Nephron progenitor cell (in vitro differentiated cells): Measurements from ENCODE around the gene AMPD1.
A peak's percentile ranks its signal among the peaks of the same experiment; 100 is the strongest.

Experiments
- DNase-seq: peaks from one replicate; pipeline ENCODE4 v3.0.0; 2021
- H3K27ac Mint-ChIP-seq: 2 replicates; pipeline ENCODE4 v1.8.0; 2021; ENCODE audit warnings: mild to moderate bottlenecking, moderate library complexity, mixed read lengths
- H3K27me3 Mint-ChIP-seq: 2 replicates; pipeline ENCODE4 v1.8.0; 2021; ENCODE audit warnings: mild to moderate bottlenecking, low read depth, mixed read lengths; ENCODE audit not compliant: poor library complexity
- H3K36me3 Mint-ChIP-seq: 2 replicates; pipeline ENCODE4 v1.8.0; 2021; ENCODE audit warnings: low read depth, mixed read lengths
- H3K4me1 Mint-ChIP-seq: 2 replicates; pipeline ENCODE4 v1.8.0; 2021; ENCODE audit warnings: mixed read lengths
- H3K4me3 Mint-ChIP-seq: 2 replicates; pipeline ENCODE4 v1.8.0; 2021; ENCODE audit warnings: mild to moderate bottlenecking, moderate library complexity, mixed read lengths
- H3K9me3 Mint-ChIP-seq: 2 replicates; pipeline ENCODE4 v1.8.0; 2021; ENCODE audit warnings: mild to moderate bottlenecking, moderate library complexity, mixed read lengths
- TF ChIP-seq, protein P1 (sequence below): fragments of 200-600 bp; sonication (generic); IDR thresholded peaks from 2 replicates; pipeline ENCODE4 v1.5.0; 2021; ENCODE audit warnings: antibody characterized with exemption

AMPD1 gene

DNA sequence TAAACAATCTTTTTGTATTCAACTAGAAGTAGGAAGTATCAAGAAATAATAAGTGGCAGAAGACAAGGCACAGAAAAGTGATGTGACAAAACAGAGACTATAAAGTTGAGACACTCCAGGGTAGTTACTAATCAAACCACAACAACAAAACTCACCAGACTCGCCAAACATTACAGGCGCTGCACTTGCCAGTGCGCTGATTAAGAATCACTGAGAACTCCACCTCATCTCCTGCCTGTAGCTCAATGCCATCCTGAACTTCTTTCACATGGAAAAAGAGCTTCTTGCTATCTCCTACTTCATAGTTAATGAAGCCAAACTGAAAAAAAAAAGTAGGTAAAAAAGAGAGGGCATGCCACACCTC, 24.1 kb upstream of the AMPD1 start:
- Mint-ChIP-seq H3K27me3 (no peaks in the 10 kb centered on the region), H3K4me1 (peaks cover 24% of the 10 kb centered on the region), H3K27ac (peak overlapping the region; percentile 14), H3K4me3 (no peak overlapping the region), H3K36me3 (peaks cover 61% of the 10 kb centered on the region), H3K9me3 (no peaks in the 10 kb centered on the region)
- TF ChIP-seq, protein P1, sequence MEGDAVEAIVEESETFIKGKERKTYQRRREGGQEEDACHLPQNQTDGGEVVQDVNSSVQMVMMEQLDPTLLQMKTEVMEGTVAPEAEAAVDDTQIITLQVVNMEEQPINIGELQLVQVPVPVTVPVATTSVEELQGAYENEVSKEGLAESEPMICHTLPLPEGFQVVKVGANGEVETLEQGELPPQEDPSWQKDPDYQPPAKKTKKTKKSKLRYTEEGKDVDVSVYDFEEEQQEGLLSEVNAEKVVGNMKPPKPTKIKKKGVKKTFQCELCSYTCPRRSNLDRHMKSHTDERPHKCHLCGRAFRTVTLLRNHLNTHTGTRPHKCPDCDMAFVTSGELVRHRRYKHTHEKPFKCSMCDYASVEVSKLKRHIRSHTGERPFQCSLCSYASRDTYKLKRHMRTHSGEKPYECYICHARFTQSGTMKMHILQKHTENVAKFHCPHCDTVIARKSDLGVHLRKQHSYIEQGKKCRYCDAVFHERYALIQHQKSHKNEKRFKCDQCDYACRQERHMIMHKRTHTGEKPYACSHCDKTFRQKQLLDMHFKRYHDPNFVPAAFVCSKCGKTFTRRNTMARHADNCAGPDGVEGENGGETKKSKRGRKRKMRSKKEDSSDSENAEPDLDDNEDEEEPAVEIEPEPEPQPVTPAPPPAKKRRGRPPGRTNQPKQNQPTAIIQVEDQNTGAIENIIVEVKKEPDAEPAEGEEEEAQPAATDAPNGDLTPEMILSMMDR: no peak
- no peak for DNase-seq

DNA sequence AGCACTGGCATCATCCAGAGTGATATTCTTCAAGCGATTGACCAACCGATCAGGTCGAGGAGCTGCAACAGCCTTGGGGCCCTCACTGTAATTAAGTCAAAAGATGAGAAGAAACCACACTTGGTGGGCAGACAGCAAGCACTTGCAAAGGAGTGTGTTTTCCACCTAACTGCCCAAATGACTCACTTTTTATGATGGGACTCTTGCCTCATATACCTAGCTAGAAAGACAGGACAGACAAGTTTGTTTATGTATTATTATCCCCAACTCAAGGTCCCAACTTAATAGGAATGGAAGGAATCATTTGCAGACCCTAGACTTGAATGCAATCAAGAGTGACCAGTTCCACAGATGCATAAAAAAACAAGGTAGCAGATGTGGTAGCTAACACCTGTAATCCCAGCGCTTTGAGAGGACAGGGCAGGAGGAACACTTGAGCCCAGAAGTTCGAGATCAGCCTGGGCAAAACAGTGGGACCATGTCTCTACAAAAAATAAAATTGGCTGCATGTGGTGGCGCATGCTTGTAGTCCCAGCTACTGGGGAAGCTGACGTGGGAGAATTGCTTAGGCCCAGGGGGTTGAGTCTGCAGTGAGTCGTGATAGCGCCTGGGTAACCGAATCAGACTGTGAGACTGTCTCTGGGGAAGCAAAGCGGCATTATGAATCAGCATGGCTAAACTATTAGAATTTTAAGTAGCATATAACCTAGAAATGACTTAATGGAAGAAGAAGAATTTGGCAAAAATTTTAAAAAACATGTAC, 23.5 kb upstream of the AMPD1 start:
- DNase-seq: no peak
- Mint-ChIP-seq H3K27me3 (no peaks in the 10 kb centered on the region), H3K4me1 (peaks cover 27% of the 10 kb centered on the region), H3K4me3 (no peak overlapping the region), H3K36me3 (peaks cover 60% of the 10 kb centered on the region), H3K27ac (peak overlapping the region; percentile 14), H3K9me3 (no peaks in the 10 kb centered on the region)
- TF ChIP-seq, protein P1: no peak

DNA sequence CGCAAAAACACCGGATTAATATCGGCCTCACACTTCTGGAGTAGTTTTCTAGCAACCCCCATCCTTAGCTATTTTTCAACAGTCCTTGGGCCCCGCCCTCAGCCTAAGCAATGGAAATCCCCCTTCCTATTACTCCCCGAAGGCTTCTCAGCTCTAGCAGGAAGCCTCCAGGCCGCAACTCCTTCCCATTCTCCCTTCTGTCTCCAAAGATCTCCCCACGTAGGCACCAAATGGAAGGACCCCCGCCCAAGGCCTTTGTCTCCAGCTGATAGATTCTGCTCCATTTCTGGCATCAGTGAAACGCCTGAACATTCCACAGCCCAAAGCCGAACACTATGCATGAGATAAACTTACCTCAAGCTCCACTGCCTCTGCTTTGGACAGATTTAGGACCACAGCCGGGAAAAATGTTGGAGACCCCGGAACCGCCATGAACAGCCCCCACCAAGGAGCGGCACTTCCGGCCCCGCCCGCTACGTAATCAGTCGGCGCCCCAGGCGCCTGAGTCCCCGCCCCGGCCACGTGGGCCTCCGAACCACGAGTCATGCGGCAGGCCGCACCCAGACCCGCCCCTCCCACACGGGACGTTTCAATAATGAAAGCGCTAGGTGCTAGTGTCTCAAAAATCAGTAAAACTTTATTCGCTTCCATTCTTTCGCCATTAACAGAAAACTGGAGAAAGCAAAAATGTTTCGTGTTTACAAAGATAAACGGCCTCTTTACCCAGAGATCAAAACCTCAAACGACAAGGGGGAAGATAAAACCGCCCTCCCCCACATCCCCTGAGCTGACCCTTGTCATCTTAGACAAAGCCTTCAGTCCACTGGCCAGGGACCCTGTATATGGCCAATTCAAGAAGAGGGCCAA, 21.2 kb upstream of the AMPD1 start, which contains the start of gene NRAS:
TSS of gene NRAS (minus strand) at position 468 of the 867 bp plus-strand sequence. CDS start 611 bp downstream, outside the sequence.
- peak within 1 kb of the TSS; percentile 98 for H3K4me3 Mint-ChIP-seq
- peaks cover 57% of the 10 kb centered on the region for H3K36me3 Mint-ChIP-seq

GRCh38 chr1:114715952-114716303, 20.6 kb upstream of the AMPD1 start:
- Mint-ChIP-seq H3K36me3 (peaks cover 51% of the 10 kb centered on the region), H3K27me3 (no peaks in the 10 kb centered on the region), H3K4me3 (peak overlapping the region; percentile 98), H3K9me3 (no peaks in the 10 kb centered on the region), H3K4me1 (peaks cover 27% of the 10 kb centered on the region), H3K27ac (peak overlapping the region; percentile 100)
- no peak for DNase-seq
- TF ChIP-seq, protein P1: no peak

More for the DNA sequence above, 21.2 kb upstream of the AMPD1 start, which contains the start of gene NRAS:
- Mint-ChIP-seq H3K9me3 (no peaks in the 10 kb centered on the region), H3K4me1 (peaks cover 27% of the 10 kb centered on the region), H3K27me3 (no peaks in the 10 kb centered on the region), H3K27ac (peak within 1 kb of the TSS; percentile 100)
- TF ChIP-seq, protein P1: no peak
- peak; percentile 95 for DNase-seq

- peaks cover 27% of the 10 kb centered on the region for H3K4me1 Mint-ChIP-seq
- no peak for DNase-seq
- H3K9me3 Mint-ChIP-seq: no peaks in the 10 kb centered on the region
- H3K4me3 Mint-ChIP-seq: no peak overlapping the region
- TF ChIP-seq, protein P1: no peak
- H3K27me3 Mint-ChIP-seq: no peaks in the 10 kb centered on the region
- H3K36me3 Mint-ChIP-seq: peaks cover 45% of the 10 kb centered on the region
- H3K27ac Mint-ChIP-seq: no peak overlapping the region
These were observed 17.6 kb upstream of the AMPD1 start for GRCh38 chr1:114712977-114713376.
